ENCODE measurements around the gene SYNJ2.

- TF ChIP-seq CTCF (IDR thresholded peaks at IDR 0.05; ENCODE audit: insufficient read depth, low read depth, low read length) = no peak
- TF ChIP-seq EZH2 (IDR thresholded peaks at IDR 0.05; ENCODE audit: insufficient read depth, low read length) = no peak
Observed at GRCh38 chr6:158118886-158119285, 137.2 kb downstream of the SYNJ2 start.

Data from astrocyte (in vitro differentiated cells and primary cell).